Heart left ventricle (tissue), 16 donors: ENCODE data around the gene TCP11L2. TPM values are rescaled to one million over a fixed set of nuclear protein-coding genes. Genes with fewer than 3 reads are reported as not detected.
"Not testable (repeated sequence)": the region's sequence is repeated elsewhere in the genome, so short reads cannot be mapped to it uniquely, and the experiment has no call there.

Experiments used
- ATAC-seq, 4 donors: fragments of 200-7000 bp; cut with Tn5 transposase; one replicate each; pipeline ENCODE4 v1.9.1; 2020 to 2022; ENCODE audit warnings: moderate library complexity in 4 of 4, mild to moderate bottlenecking in 3 of 4, moderate number of reproducible peaks in 1 of 4
- DNase-seq, 5 donors: peaks; one replicate each; pipeline ENCODE4 v3.0.0-alpha.2; 2020
- H3K27ac ChIP-seq, 12 donors: fragments of 200-600 bp; sonication (generic) in 4 of 12; one replicate each; pipeline versions ENCODE4 v1.5.0 to v1.8.0; 2016 to 2022; ENCODE audit warnings: mild to moderate bottlenecking in 2 of 12
- H3K27me3 ChIP-seq, 9 donors: fragments of 200-600 bp; sonication (generic) in 2 of 9; one replicate each; pipeline versions ENCODE4 v1.5.1 to v1.8.0; 2016 to 2022; ENCODE audit warnings: mild to moderate bottlenecking in 3 of 9
- H3K36me3 ChIP-seq, 9 donors: fragments of 200-600 bp; sonication (generic) in 2 of 9; one replicate each; pipeline versions ENCODE4 v1.5.0 to v1.8.0; 2018 to 2022; ENCODE audit warnings: mild to moderate bottlenecking in 2 of 9
- H3K4me1 ChIP-seq, 12 donors: fragments of 200-600 bp; sonication (generic) in 4 of 12; one replicate each; pipeline versions ENCODE4 v1.5.0 to v1.8.0; 2016 to 2022; ENCODE audit warnings: mild to moderate bottlenecking in 3 of 12
- H3K4me3 ChIP-seq, 12 donors: fragments of 200-600 bp; sonication (generic) in 4 of 12; one replicate each; pipeline versions ENCODE4 v1.5.0 to v1.8.0; 2017 to 2022; ENCODE audit warnings: mild to moderate bottlenecking in 9 of 12, moderate library complexity in 4 of 12
- H3K9me3 ChIP-seq, 12 donors: fragments of 200-600 bp; sonication (generic) in 4 of 12; one replicate each; pipeline versions ENCODE4 v1.5.0 to v1.8.0; 2016 to 2022; ENCODE audit warnings: mild to moderate bottlenecking in 1 of 12
- POLR2A ChIP-seq, 2 donors: fragments of 450-650 bp; IDR thresholded peaks; one replicate each; pipeline ENCODE4 v1.6.1; 2017; ENCODE audit warnings: antibody characterized with exemption in 2 of 2, mild to moderate bottlenecking in 2 of 2, moderate library complexity in 2 of 2
- WGBS, 4 donors: extraction: QIAGEN DNeasy Blood & Tissue Kit in 2 of 4; methylation state at CpG; one replicate each; pipeline versions ENCODE4 v1.1.5 to v1.1.7; 2013 to 2018; 5-methylcytosine and 5-hydroxymethylcytosine counted together
- intact Hi-C, 10 donors: fragments of 100-400 bp; cut with DNase I; formaldehyde crosslinking; loops; one replicate each; pipeline versions ENCODE4 v1.11.1 to v1.14.2; 2022
- polyA plus RNA-seq, 2 donors: library from polyadenylated mRNA; stranded (reverse); fragments of 200-250 nt; gene quantifications; one replicate each; pipeline ENCODE4 v1.2.3, GENCODE V29; 2013
- total RNA-seq, 9 donors: library from RNA; depleted of rRNA in 2 of 9; stranded (reverse); fragments of >200 nt in 2 of 9; fragmentation: NEBNext Ultra II Directional in 3 of 9; extraction: Animal tissue kit (Norgen Biotek cat#: 25700) in 3 of 9; gene quantifications; one replicate each; pipeline versions ENCODE4 v1.1.0 to v1.2.4, GENCODE V29; 2016 to 2023
- TF ChIP-seq, protein P1 (sequence below), 12 donors: fragments of 200-600 bp; sonication (generic) in 4 of 12; IDR thresholded peaks; one replicate each; pipeline versions ENCODE4 v1.5.0 to v1.8.0; 2018 to 2022; ENCODE audit warnings: antibody characterized with exemption in 12 of 12, mild to moderate bottlenecking in 5 of 12
- donor health status: ischemic (EF 13 %, LVEDD 7.1; RV severe dilation, severe dysfunction).
- donor health status: healthy with polysubstance abuse.
- donor health status: DM: no; HTN: yes; CAD: no.
- donor health status: DM: no; HTN: no; CAD: no.
- donor health status: ischemic (EF 25% LVEDD 6.9; RV normal size, moderate dysfunction).
- donor health status: ischemic (EF 25% LVEDD 5.7; RV mildly dilated, moderate dysfunction).
- donor health status: healthy.
- donor health status: DM: yes; HTN: yes; CAD: no.
- donor health status: ischemic (EF 35%, LVEDD 5.7; RV mildly dilated, moderate dysfunction).
- donor health status: nonischemic (EF 11% LVEDD 7.7; RV severe dilation, severe dysfunction).
- donor health status: DM: yes; HTN: yes; CAD: no.
- donor health status: PGD.
- donor health status: ischemic (EF 29% LVEDD 5.4; RV normal size, mild dysfunction).
- donor health status: nonischemic (EF 23%, LVEDD 6.1; RV moderate dilation, normal function).

TCP11L2 gene
- total and polyA plus RNA-seq, 11 donors: 15.5 to 147 (median 97.3) TPM

DNA sequence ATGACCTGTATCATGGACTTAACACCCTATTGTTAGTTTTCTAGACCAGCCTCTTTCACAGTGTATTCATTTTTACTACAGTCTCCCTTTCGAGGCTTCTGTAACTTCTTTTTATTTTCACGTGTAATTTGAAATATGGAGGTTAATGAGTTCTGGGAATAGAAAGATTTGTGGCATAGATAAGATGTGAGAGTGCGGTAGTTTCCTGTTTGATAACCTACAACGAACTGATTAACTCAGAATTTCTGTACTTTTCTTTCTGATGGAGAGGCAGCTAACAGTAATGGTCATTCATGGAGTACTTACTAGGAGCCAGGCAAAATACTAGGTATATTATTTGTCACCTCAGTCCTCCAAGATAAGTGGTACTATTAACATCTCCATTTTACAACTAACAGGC lies 76.3 kb downstream of the TCP11L2 start:
- TF ChIP-seq POLR2A (IDR thresholded peaks at IDR 0.05): no peak
- TF ChIP-seq, protein P1, sequence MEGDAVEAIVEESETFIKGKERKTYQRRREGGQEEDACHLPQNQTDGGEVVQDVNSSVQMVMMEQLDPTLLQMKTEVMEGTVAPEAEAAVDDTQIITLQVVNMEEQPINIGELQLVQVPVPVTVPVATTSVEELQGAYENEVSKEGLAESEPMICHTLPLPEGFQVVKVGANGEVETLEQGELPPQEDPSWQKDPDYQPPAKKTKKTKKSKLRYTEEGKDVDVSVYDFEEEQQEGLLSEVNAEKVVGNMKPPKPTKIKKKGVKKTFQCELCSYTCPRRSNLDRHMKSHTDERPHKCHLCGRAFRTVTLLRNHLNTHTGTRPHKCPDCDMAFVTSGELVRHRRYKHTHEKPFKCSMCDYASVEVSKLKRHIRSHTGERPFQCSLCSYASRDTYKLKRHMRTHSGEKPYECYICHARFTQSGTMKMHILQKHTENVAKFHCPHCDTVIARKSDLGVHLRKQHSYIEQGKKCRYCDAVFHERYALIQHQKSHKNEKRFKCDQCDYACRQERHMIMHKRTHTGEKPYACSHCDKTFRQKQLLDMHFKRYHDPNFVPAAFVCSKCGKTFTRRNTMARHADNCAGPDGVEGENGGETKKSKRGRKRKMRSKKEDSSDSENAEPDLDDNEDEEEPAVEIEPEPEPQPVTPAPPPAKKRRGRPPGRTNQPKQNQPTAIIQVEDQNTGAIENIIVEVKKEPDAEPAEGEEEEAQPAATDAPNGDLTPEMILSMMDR (IDR thresholded peaks at IDR 0.05): no peak
- DNase-seq (no peak), ATAC-seq (no peak)
- H3K36me3 ChIP-seq: peaks cover 0 to 90% (median 70%) of the 10 kb centered on the region in 9 donors
- H3K4me1 ChIP-seq: no peaks in the 10 kb centered on the region
- WGBS, 4 donors: 81 to 84% (median 83%) methylated on average over 4 of the region's 4 CpGs
- H3K27me3 ChIP-seq: no peaks in the 10 kb centered on the region
- no peak overlapping the region for H3K4me3 ChIP-seq
- intact Hi-C loops: no loop called here
- no peak overlapping the region for H3K27ac ChIP-seq
- peaks cover 0 to 14% (median 4%) of the 10 kb centered on the region in 12 donors for H3K9me3 ChIP-seq

DNA sequence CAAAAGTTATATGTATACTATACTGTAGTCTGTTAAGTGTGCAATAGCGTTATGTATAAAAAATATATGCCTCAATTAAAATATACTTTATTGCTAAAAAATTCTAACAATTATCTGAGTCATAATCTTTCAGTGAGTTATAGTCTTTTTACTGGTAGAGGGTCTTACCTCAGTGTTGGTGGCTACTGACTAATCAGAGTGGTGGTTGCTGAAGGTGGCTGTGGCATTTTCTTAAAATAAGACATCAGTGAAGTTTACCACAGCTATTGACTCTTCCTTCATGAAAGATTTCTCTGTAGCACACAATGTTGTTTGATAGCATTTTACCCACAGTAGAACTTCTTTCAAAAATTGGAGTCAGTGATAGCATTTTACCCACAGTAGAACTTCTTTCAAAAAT lies 78.4 kb downstream of the TCP11L2 start:
- intact Hi-C loops: loop anchor here in 8 of 10 donors (5.0 to 10.0 kb wide), 3 partner anchors 464 to 726 kb away; no protein-coding TSS in a partner anchor
- 92 to 100% (median 96%) methylated on average over 1 of the region's 1 CpG for WGBS, 4 donors
- ATAC-seq (no peak), DNase-seq (no peak)
- Histone ChIP-seq H3K4me3 (no peak overlapping the region), H3K27ac (no peak overlapping the region), H3K4me1 (peaks cover 0 to under 1% (median 0%) of the 10 kb centered on the region in 12 donors), H3K9me3 (peaks cover 0 to 13% (median 4%) of the 10 kb centered on the region in 12 donors), H3K36me3 (peaks cover 0 to 96% (median 66%) of the 10 kb centered on the region in 9 donors), H3K27me3 (no peaks in the 10 kb centered on the region)
- TF ChIP-seq, protein P1 (IDR thresholded peaks at IDR 0.05): no peak
- TF ChIP-seq POLR2A (IDR thresholded peaks at IDR 0.05): no peak

DNA sequence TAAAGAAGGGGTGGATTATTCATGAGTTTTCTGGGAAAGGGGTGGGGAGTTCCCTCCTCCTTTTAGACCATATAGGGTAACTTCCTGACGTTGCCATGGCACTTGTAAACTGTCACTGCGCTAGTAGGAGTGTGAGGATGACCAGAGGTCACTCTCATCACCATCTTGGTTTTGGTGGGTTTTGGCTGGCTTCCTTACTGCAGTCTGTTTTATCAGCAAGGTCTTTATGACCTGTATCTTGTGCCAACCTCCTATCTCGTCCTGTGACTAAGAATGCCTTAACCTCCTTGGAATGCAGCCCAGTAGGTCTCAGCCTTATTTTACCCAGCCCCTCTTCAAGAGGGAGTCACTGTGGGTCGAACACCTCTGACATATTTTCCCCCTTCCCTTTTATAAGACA lies 79.3 kb downstream of the TCP11L2 start:
- not testable (repeated sequence) for ATAC-seq
- peaks cover 0 to 94% (median 56%) of the 10 kb centered on the region in 9 donors for H3K36me3 ChIP-seq
- intact Hi-C loops: loop anchor here in 8 of 10 donors (5.0 to 10.0 kb wide), 3 partner anchors 463 to 725 kb away; no protein-coding TSS in a partner anchor

DNA sequence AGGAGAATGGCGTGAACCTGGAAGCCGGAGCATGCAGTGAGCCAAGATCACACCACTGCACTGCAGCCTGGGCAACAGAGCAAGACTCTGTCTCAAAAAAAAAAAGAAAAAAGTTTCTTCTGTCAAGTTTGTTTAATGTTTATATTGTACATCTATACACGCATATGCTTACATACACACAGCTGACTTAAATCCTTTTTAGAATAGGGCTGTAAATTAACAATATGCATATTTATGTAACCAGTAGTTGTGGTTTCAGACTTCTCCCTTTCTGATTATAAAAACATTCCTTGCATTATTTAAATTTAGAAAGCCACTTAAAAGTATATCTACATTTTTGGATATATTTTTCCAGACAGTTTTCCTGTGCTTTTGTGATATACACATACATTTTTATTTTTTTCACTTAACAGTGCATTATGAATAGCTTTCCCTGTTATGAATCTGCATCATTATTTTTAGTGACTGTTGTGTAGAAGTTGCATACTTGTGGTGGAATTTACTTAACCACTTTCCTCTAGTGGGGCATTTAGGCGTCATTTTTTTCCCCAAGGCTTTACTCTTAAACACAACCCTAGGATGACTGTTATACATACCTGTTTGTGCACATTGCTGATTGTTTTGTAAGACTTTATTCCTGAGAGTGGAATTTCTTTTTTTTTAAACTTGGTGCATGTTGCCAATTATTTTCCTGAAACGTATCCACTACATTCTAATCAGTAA lies 84.4 kb downstream of the TCP11L2 start:
- Histone ChIP-seq H3K27ac (no peak overlapping the region), H3K4me1 (peaks cover 0 to 4% (median 0%) of the 10 kb centered on the region in 12 donors), H3K9me3 (peaks cover 0 to 9% (median 4%) of the 10 kb centered on the region in 12 donors), H3K27me3 (no peaks in the 10 kb centered on the region), H3K4me3 (no peak overlapping the region), H3K36me3 (peaks cover 0 to 46% (median 14%) of the 10 kb centered on the region in 9 donors)
- intact Hi-C loops: loop anchor here (2.0 to 10.0 kb wide), 10 partner anchors 454 to 718 kb away; no protein-coding TSS in a partner anchor
- DNase-seq: no peak
- TF ChIP-seq POLR2A (IDR thresholded peaks at IDR 0.05): no peak
- TF ChIP-seq, protein P1 (IDR thresholded peaks at IDR 0.05): no peak
- WGBS, 4 donors: 85 to 93% (median 89%) methylated on average over 5 of the region's 5 CpGs
- no peak for ATAC-seq

More for the DNA sequence above, 79.3 kb downstream of the TCP11L2 start:
- H3K27ac ChIP-seq, H3K4me3 ChIP-seq, H3K4me1 ChIP-seq, H3K27me3 ChIP-seq, DNase-seq: not testable (repeated sequence)
- peaks cover 0 to 13% (median 4%) of the 10 kb centered on the region in 12 donors for H3K9me3 ChIP-seq
- WGBS, 4 donors: 72 to 77% (median 76%) methylated on average over 4 of the region's 4 CpGs
